ENCODE measurements around the gene KLRC3.

- no peak for TF ChIP-seq TAF1 (IDR thresholded peaks at IDR 0.05; ENCODE audit: borderline replicate concordance, insufficient read depth, low read length)
- TF ChIP-seq POLR2AphosphoS5 (IDR thresholded peaks at IDR 0.05; ENCODE audit: low read depth, low read length): no peak
- no peak for TF ChIP-seq REST (IDR thresholded peaks at IDR 0.05; ENCODE audit: insufficient read depth in 1 of 2, low read depth in 2 of 2, low read length in 2 of 2)
These were observed 36.5 kb upstream of the KLRC3 start for GRCh38 chr12:10456856-10457255.
